Stomach (tissue), 9 donors: ENCODE data around the gene AFF1. TPM values are rescaled to one million over a fixed set of nuclear protein-coding genes. Genes with fewer than 3 reads are reported as not detected.

Source experiments
- DNase-seq, 2 donors: peaks; one replicate each; pipeline versions ENCODE4 v3.0.0 to v3.0.0-alpha.2; 2013 to 2019
- H3K27ac ChIP-seq, 5 donors: fragments of 200-600 bp in 4 of 5; sonication (generic) in 4 of 5; one replicate each; pipeline ENCODE4 v1.5.1; 2013 to 2019; ENCODE audit warnings: mild to moderate bottlenecking in 1 of 5, moderate library complexity in 1 of 5
- H3K27me3 ChIP-seq, 3 donors: fragments of 200-600 bp; sonication (generic); one replicate each; pipeline ENCODE4 v1.5.1; 2017 to 2019; ENCODE audit warnings: mixed run types in 1 of 3
- H3K36me3 ChIP-seq, 4 donors: fragments of 200-600 bp; sonication (generic); 1 replicate in 3 of 4; 2 replicates in 1 of 4; pipeline ENCODE4 v1.5.1; 2016 to 2019
- H3K4me1 ChIP-seq, 4 donors: fragments of 200-600 bp; sonication (generic); one replicate each; pipeline ENCODE4 v1.5.1; 2016 to 2019
- H3K4me3 ChIP-seq, 4 donors: fragments of 200-600 bp; sonication (generic) in 3 of 4; one replicate each; pipeline ENCODE4 v1.5.1; 2016 to 2019; ENCODE audit warnings: mild to moderate bottlenecking in 1 of 4
- H3K9me3 ChIP-seq, 4 donors: fragments of 200-600 bp; sonication (generic); one replicate each; pipeline ENCODE4 v1.5.1; 2016 to 2019
- EP300 ChIP-seq: sonication (generic); formaldehyde crosslinking; IDR thresholded peaks from one replicate; pipeline ENCODE4 v1.6.1; 2017; ENCODE audit warnings: antibody characterized with exemption
- POLR2A ChIP-seq, 4 donors: fragments of 450-650 bp; IDR thresholded peaks; one replicate each; pipeline ENCODE4 v1.6.1; 2016; ENCODE audit warnings: antibody characterized with exemption in 4 of 4, control low read depth in 2 of 4, mild to moderate bottlenecking in 1 of 4, moderate library complexity in 1 of 4
- POLR2AphosphoS5 ChIP-seq, 3 donors: sonication (generic); formaldehyde crosslinking; IDR thresholded peaks; one replicate each; pipeline ENCODE4 v1.6.1; 2016; ENCODE audit warnings: antibody characterized with exemption in 3 of 3
- WGBS, 5 donors: extraction: QIAGEN DNeasy Blood & Tissue Kit in 3 of 5; methylation state at CpG; one replicate each; pipeline versions ENCODE4 v1.1.5 to v1.1.7; 2013 to 2018; 5-methylcytosine and 5-hydroxymethylcytosine counted together
- intact Hi-C: fragments of 100-400 bp; cut with DNase I; formaldehyde crosslinking; loops from one replicate; pipeline ENCODE4 v1.15.1; 2023; ENCODE audit warnings: low total_unique reads
- polyA plus RNA-seq, 3 donors: library from polyadenylated mRNA; stranded (reverse); fragments of 200-250 nt; gene quantifications; one replicate each; pipeline ENCODE4 v1.2.3, GENCODE V29; 2013
- total RNA-seq, 5 donors: library from RNA; depleted of rRNA; stranded (reverse); fragments of >200 nt; gene quantifications; one replicate each; pipeline versions ENCODE4 v1.1.0 to v1.2.3, GENCODE V29; 2014 to 2016
- TF ChIP-seq, protein P1 (sequence below), 7 experiments: fragments of 450-650 bp in 4 of 7; fragments of 200-600 bp in 3 of 7; sonication (generic) in 3 of 7; IDR thresholded peaks; one replicate each; pipeline ENCODE4 v1.5.1; 2016 to 2019; ENCODE audit warnings: antibody characterized with exemption in 7 of 7, control low read depth in 2 of 7, mild to moderate bottlenecking in 1 of 7
- donor health status: healthy with polysubstance abuse.
- donor health status: Bipolar disorder and iron deficiency.
- donor health status: healthy.

Gene AFF1
- total and polyA plus RNA-seq, 8 donors: 6.9 to 177 (median 59.1) TPM

DNA sequence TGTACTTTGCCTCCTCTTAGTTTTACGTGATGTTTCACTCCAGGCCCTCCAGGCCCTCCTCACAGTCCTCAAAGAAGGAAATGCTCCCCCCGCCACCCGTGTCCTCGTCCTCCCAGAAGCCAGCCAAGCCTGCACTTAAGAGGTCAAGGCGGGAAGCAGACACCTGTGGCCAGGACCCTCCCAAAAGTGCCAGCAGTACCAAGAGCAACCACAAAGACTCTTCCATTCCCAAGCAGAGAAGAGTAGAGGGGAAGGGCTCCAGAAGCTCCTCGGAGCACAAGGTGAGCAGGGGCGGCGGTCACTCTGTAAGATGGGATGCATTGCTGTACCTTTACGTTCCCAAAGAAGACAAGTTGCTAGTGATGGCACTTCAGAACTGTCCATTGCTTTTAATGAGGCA lies 191.2 kb downstream of the AFF1 start:
- peaks cover 0 to 28% (median 14%) of the 10 kb centered on the region in 4 donors for H3K4me1 ChIP-seq
- H3K27me3 ChIP-seq: no peaks in the 10 kb centered on the region
- no peak for DNase-seq
- H3K27ac ChIP-seq: no peak overlapping the region
- TF ChIP-seq EP300: no peak
- no peak for TF ChIP-seq POLR2AphosphoS5 (IDR thresholded peaks at IDR 0.05)
- TF ChIP-seq POLR2A (IDR thresholded peaks at IDR 0.05): no peak
- TF ChIP-seq, protein P1, sequence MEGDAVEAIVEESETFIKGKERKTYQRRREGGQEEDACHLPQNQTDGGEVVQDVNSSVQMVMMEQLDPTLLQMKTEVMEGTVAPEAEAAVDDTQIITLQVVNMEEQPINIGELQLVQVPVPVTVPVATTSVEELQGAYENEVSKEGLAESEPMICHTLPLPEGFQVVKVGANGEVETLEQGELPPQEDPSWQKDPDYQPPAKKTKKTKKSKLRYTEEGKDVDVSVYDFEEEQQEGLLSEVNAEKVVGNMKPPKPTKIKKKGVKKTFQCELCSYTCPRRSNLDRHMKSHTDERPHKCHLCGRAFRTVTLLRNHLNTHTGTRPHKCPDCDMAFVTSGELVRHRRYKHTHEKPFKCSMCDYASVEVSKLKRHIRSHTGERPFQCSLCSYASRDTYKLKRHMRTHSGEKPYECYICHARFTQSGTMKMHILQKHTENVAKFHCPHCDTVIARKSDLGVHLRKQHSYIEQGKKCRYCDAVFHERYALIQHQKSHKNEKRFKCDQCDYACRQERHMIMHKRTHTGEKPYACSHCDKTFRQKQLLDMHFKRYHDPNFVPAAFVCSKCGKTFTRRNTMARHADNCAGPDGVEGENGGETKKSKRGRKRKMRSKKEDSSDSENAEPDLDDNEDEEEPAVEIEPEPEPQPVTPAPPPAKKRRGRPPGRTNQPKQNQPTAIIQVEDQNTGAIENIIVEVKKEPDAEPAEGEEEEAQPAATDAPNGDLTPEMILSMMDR (IDR thresholded peaks at IDR 0.05): no peak
- 93 to 98% (median 96%) methylated on average over 9 of the region's 9 CpGs for WGBS, 5 donors
- H3K9me3 ChIP-seq: no peaks in the 10 kb centered on the region
- peaks cover 38 to 84% (median 68%) of the 10 kb centered on the region in 4 donors for H3K36me3 ChIP-seq
- H3K4me3 ChIP-seq: no peak overlapping the region
- intact Hi-C loops: no loop called here

DNA sequence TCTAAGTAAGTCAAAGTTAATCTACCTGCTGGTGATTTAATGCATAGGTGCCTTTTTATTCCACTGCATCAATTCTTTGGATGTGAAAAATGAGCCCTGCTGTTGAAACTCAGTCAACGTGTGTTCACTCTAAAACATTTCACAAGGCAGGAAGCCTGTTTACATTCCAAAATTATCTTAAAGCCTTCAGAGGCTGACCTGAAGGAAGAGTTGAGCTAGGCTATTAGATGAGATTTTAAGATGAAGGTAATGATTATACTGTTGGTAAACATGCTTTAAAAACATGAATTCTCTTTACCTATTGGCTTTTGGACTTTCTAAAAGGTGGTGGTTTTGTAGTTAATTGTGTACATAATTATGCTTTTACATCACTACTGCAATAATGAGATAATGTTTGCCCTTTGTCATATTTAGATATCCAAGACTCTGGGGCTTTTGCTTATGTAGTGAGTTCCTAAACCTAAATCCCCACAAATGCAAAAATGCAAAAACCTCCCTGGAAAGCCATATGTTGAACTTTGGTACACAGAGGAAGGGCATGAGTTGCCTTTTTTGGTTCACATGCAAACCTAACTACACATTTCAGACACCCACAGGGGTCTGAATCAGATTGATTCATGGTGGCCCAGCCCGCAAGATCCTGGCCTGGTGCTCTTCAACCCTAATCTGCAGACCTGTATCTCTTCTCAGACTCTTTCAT lies 193.3 kb downstream of the AFF1 start:
- Histone ChIP-seq H3K27me3 (no peaks in the 10 kb centered on the region), H3K36me3 (peaks cover 56 to 95% (median 89%) of the 10 kb centered on the region in 4 donors), H3K9me3 (no peaks in the 10 kb centered on the region), H3K4me1 (peaks cover 0 to 7% (median 2%) of the 10 kb centered on the region in 4 donors), H3K27ac (no peak overlapping the region), H3K4me3 (no peak overlapping the region)
- TF ChIP-seq, protein P1 (IDR thresholded peaks at IDR 0.05): no peak
- TF ChIP-seq EP300 (no peak), POLR2A (IDR thresholded peaks at IDR 0.05) (no peak), POLR2AphosphoS5 (IDR thresholded peaks at IDR 0.05) (no peak)
- DNase-seq: no peak
- WGBS, 5 donors: 59 to 78% (median 63%) methylated on average over 2 of the region's 2 CpGs
- intact Hi-C loops: no loop called here

DNA sequence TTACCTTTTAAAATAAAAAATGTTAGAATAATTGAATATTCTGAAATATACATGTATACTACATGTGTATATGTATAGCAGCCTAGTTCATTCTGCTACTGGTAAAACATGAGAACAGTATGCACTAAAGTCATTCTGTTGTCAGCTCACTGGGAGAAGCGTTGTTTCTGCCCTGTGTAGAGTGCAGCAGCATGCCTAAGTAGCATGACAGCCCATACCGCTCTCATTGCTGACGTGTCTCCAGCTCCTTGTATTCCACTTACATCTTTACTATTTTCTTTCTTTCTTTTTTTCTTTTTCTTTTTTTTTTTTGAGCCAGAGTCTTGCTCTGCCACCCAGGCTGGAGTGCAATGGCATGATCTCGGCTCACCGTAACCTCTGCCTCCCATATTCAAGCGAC lies 194.9 kb downstream of the AFF1 start:
- 95 to 99% (median 98%) methylated on average over 6 of the region's 6 CpGs for WGBS, 5 donors
- intact Hi-C loops: no loop called here
- Histone ChIP-seq H3K4me1 (no peaks in the 10 kb centered on the region), H3K36me3 (peaks cover 70 to 100% (median 99%) of the 10 kb centered on the region in 4 donors), H3K27ac (no peak overlapping the region), H3K9me3 (no peaks in the 10 kb centered on the region), H3K27me3 (no peaks in the 10 kb centered on the region), H3K4me3 (no peak overlapping the region)
- no peak for DNase-seq
- TF ChIP-seq POLR2A (IDR thresholded peaks at IDR 0.05): no peak
- no peak for TF ChIP-seq POLR2AphosphoS5 (IDR thresholded peaks at IDR 0.05)
- TF ChIP-seq EP300: no peak
- TF ChIP-seq, protein P1 (IDR thresholded peaks at IDR 0.05): no peak

DNA sequence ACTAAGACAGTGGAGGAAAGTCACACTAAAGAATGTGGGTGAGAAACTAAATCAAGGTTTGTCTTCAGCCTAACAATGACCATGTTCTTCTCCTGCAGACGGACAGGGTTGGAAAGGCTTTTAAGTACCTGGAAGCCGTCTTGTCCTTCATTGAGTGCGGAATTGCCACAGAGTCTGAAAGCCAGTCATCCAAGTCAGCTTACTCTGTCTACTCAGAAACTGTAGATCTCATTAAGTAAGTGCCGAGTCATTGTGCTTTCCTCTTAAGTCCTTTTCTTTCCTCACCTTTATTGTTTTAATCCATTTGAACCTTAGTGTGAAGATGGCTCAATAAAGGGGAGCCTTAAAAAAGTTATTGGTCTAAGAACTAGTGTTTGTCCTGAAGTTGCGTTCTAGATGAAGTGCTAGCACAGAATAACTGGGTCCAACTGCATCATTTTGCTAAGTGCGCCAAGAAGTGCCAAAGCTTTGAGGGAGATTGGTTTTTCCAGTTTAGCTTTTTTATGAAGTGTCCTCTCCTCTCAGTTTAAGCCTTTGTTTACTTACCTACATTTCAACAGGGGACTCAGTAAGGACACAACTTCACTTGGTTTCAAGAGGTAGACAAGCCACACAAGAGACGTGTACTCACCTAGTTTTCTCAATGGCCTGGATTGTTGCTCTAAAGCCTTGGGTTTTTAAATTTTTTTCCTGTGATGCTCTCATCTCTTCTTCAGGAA lies 196.3 kb downstream of the AFF1 start:
- H3K4me1 ChIP-seq: no peaks in the 10 kb centered on the region
- no peaks in the 10 kb centered on the region for H3K9me3 ChIP-seq
- no peak overlapping the region for H3K4me3 ChIP-seq
- DNase-seq: no peak
- H3K27me3 ChIP-seq: no peaks in the 10 kb centered on the region
- TF ChIP-seq EP300: no peak
- TF ChIP-seq, protein P1 (IDR thresholded peaks at IDR 0.05): no peak
- TF ChIP-seq POLR2A (IDR thresholded peaks at IDR 0.05): no peak
- TF ChIP-seq POLR2AphosphoS5 (IDR thresholded peaks at IDR 0.05): no peak
- H3K36me3 ChIP-seq: peaks cover 68 to 100% (median 99%) of the 10 kb centered on the region in 4 donors
- WGBS, 5 donors: 92 to 98% (median 97%) methylated on average over 7 of the region's 7 CpGs
- no peak overlapping the region for H3K27ac ChIP-seq
- intact Hi-C loops: no loop called here
